ENCODE measurements around the gene MMAA.
"Not testable (repeated sequence)": the region's sequence is repeated elsewhere in the genome, so short reads cannot be mapped to it uniquely, and the experiment has no call there.

The MMAA gene

GRCh38 chr4:145587088-145587754 lies 32.0 kb upstream of the MMAA start:
- Histone ChIP-seq H3K4me3 (replicated peaks; ENCODE audit: insufficient read depth, low read length) (no peak overlapping the region), H3K27ac (replicated peaks) (no peak overlapping the region), H3K27me3 (ENCODE audit: insufficient read depth, poor library complexity, severe bottlenecking) (no peaks in the 10 kb centered on the region)
- TF ChIP-seq CTCF (IDR thresholded peaks at IDR 0.05; ENCODE audit: insufficient read depth, low read length): no peak
- TF ChIP-seq SPI1 (IDR thresholded peaks at IDR 0.05; ENCODE audit: borderline replicate concordance, low read depth): no peak
- DNase-seq (ENCODE audit: low read depth in 1 of 2, low spot score in 1 of 2): peak in 1 of 2 experiments; percentile 6

- not testable (repeated sequence) for DNase-seq (ENCODE audit: low read depth in 1 of 2, low spot score in 1 of 2); H3K27me3 ChIP-seq (ENCODE audit: insufficient read depth, poor library complexity, severe bottlenecking); H3K4me3 ChIP-seq (replicated peaks; ENCODE audit: insufficient read depth, low read length); H3K27ac ChIP-seq (replicated peaks)
Observed at GRCh38 chr4:145589381-145589780, 29.8 kb upstream of the MMAA start.

GRCh38 chr4:145589916-145590702 lies 29.1 kb upstream of the MMAA start:
- TF ChIP-seq REST (IDR thresholded peaks at IDR 0.05; ENCODE audit: insufficient replicate concordance, low read depth) (no peak), SPI1 (IDR thresholded peaks at IDR 0.05; ENCODE audit: borderline replicate concordance, low read depth) (no peak), GABPA (IDR thresholded peaks at IDR 0.05; ENCODE audit: low read depth) (no peak), POLR2AphosphoS5 (IDR thresholded peaks at IDR 0.05; ENCODE audit: low read depth) (no peak), CTCF (IDR thresholded peaks at IDR 0.05; ENCODE audit: insufficient read depth, low read length) (no peak)
- no peak for DNase-seq (ENCODE audit: low read depth in 1 of 2, low spot score in 1 of 2)
- H3K4me3 ChIP-seq (replicated peaks; ENCODE audit: insufficient read depth, low read length): no peak overlapping the region
- H3K27ac ChIP-seq (replicated peaks): no peak overlapping the region
- no peaks in the 10 kb centered on the region for H3K27me3 ChIP-seq (ENCODE audit: insufficient read depth, poor library complexity, severe bottlenecking)

GRCh38 chr4:145602129-145602760 lies 16.9 kb upstream of the MMAA start:
- Histone ChIP-seq H3K27me3 (ENCODE audit: insufficient read depth, poor library complexity, severe bottlenecking) (no peaks in the 10 kb centered on the region), H3K27ac (replicated peaks) (no peak overlapping the region), H3K4me3 (replicated peaks; ENCODE audit: insufficient read depth, low read length) (no peak overlapping the region)
- TF ChIP-seq SPI1 (IDR thresholded peaks at IDR 0.05; ENCODE audit: borderline replicate concordance, low read depth): no peak
- no peak for TF ChIP-seq GABPA (IDR thresholded peaks at IDR 0.05; ENCODE audit: low read depth)
- TF ChIP-seq CTCF (IDR thresholded peaks at IDR 0.05; ENCODE audit: insufficient read depth, low read length): no peak
- TF ChIP-seq POLR2AphosphoS5 (IDR thresholded peaks at IDR 0.05; ENCODE audit: low read depth): no peak
- no peak for TF ChIP-seq REST (IDR thresholded peaks at IDR 0.05; ENCODE audit: insufficient replicate concordance, low read depth)
- DNase-seq (ENCODE audit: low read depth in 1 of 2, low spot score in 1 of 2): no peak
